ENCODE data around the gene AANAT. TPM values are rescaled to one million over a fixed set of nuclear protein-coding genes. Genes with fewer than 3 reads are reported as not detected.

AANAT gene
- total RNA-seq, 1 donor from 2014 or later = not detected

- Mint-ChIP-seq H3K27me3 (ENCODE audit: unreplicated experiment) (peaks cover 3% of the 10 kb centered on the region), H3K27ac (ENCODE audit: unreplicated experiment) (peak within 1 kb of the TSS; percentile 61)
- DNase-seq (ENCODE audit: low spot score) = peak; percentile 95
Measured at GRCh38 chr17:76452660-76453430, 14.6 kb upstream of the AANAT start, which contains the start of gene UBE2O. TSS of gene UBE2O (minus strand) at chr17:76453152. CDS start at chr17:76453141, 11 bp downstream.

DNA sequence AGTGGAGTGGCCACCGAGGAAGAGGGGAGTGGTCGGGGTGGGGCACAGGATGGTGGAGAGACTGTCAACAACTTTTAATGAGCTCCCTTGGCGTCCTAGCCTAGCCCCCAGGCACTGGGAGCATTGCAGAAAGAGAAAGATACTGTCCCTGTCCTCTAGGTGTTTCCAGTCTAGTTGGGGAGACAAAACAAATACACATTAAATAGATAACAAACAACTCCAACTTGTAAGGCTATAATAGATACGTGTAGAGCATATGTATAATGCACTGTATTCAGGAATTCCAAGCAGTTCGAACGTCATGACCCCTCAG, 14.0 kb upstream of the AANAT start:
- no peak for DNase-seq (ENCODE audit: low spot score)
- H3K36me3 Mint-ChIP-seq (ENCODE audit: low read depth, unreplicated experiment) = no peaks in the 10 kb centered on the region
- H3K9me3 Mint-ChIP-seq (ENCODE audit: unreplicated experiment) = no peaks in the 10 kb centered on the region
- H3K27ac Mint-ChIP-seq (ENCODE audit: unreplicated experiment) = peak overlapping the region; percentile 61
- no peak for TF ChIP-seq CTCF (IDR thresholded peaks at IDR 0.05; ENCODE audit: unreplicated experiment)
- H3K4me1 Mint-ChIP-seq (ENCODE audit: unreplicated experiment) = peaks cover 13% of the 10 kb centered on the region
- H3K4me3 Mint-ChIP-seq (ENCODE audit: unreplicated experiment) = peak overlapping the region; percentile 85
- peaks cover 3% of the 10 kb centered on the region for H3K27me3 Mint-ChIP-seq (ENCODE audit: unreplicated experiment)

More at GRCh38 chr17:76452660-76453430, 14.6 kb upstream of the AANAT start, which contains the start of gene UBE2O:
- TF ChIP-seq CTCF (IDR thresholded peaks at IDR 0.05; ENCODE audit: unreplicated experiment) = peak; percentile 46
- Mint-ChIP-seq H3K4me1 (ENCODE audit: unreplicated experiment) (peaks cover 14% of the 10 kb centered on the region), H3K4me3 (ENCODE audit: unreplicated experiment) (peak within 1 kb of the TSS; percentile 94), H3K9me3 (ENCODE audit: unreplicated experiment) (no peaks in the 10 kb centered on the region), H3K36me3 (ENCODE audit: low read depth, unreplicated experiment) (no peaks in the 10 kb centered on the region)

- H3K36me3 Mint-ChIP-seq (ENCODE audit: low read depth, unreplicated experiment) = no peaks in the 10 kb centered on the region
- H3K9me3 Mint-ChIP-seq (ENCODE audit: unreplicated experiment) = no peaks in the 10 kb centered on the region
- peak; percentile 75 for DNase-seq (ENCODE audit: low spot score)
- no peak overlapping the region for H3K27ac Mint-ChIP-seq (ENCODE audit: unreplicated experiment)
- no peak overlapping the region for H3K4me3 Mint-ChIP-seq (ENCODE audit: unreplicated experiment)
- TF ChIP-seq CTCF (IDR thresholded peaks at IDR 0.05; ENCODE audit: unreplicated experiment) = no peak
- H3K27me3 Mint-ChIP-seq (ENCODE audit: unreplicated experiment) = peaks cover 6% of the 10 kb centered on the region
- no peaks in the 10 kb centered on the region for H3K4me1 Mint-ChIP-seq (ENCODE audit: unreplicated experiment)
Measured at GRCh38 chr17:76458580-76459490, 8.6 kb upstream of the AANAT start.

DNA sequence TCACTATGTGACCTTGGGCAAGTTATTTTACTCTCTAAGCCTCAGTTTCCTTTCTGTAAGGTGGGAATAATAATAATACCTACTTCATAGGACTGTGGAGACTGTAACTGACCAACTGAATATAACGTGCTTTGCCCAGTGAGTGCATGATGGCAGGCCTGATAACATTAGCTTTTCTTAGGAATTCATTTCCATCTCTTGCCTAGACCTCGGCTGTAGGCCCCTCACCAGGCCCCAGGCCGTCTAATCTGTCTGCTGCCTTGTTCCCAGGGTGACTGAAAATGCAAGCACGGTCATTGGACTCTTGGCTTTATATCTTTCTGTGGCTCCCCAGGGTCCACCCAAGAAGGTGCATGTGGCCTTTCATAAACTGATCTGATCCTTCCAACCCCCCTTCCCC, 7.7 kb upstream of the AANAT start:
- H3K27ac Mint-ChIP-seq (ENCODE audit: unreplicated experiment) = no peak overlapping the region
- no peaks in the 10 kb centered on the region for H3K36me3 Mint-ChIP-seq (ENCODE audit: low read depth, unreplicated experiment)
- H3K27me3 Mint-ChIP-seq (ENCODE audit: unreplicated experiment) = peaks cover 8% of the 10 kb centered on the region
- no peak for TF ChIP-seq CTCF (IDR thresholded peaks at IDR 0.05; ENCODE audit: unreplicated experiment)
- H3K4me3 Mint-ChIP-seq (ENCODE audit: unreplicated experiment) = no peak overlapping the region
- DNase-seq (ENCODE audit: low spot score) = no peak
- H3K4me1 Mint-ChIP-seq (ENCODE audit: unreplicated experiment) = no peaks in the 10 kb centered on the region
- no peaks in the 10 kb centered on the region for H3K9me3 Mint-ChIP-seq (ENCODE audit: unreplicated experiment)

Data from endothelial cell (in vitro differentiated cells).